Endothelial cell of umbilical vein (primary cell): Measurements from ENCODE around the gene DDX49. TPM values are rescaled to one million over a fixed set of nuclear protein-coding genes. Genes with fewer than 3 reads are reported as not detected.

Experiments
- BruUV-seq: library from RNA; stranded (reverse); fragments of 400-500 nt; replicated peaks from 2 replicates; lab custom pipeline; 2021; lab: Mats Ljungman, UMichigan
- CTCF ChIA-PET: fragments of 300-600, 350-600 bp; sonication (Branson Sonifier 250); formaldehyde crosslinking; loops from one replicate; lab custom pipeline; 2021; ENCODE audit warnings: antibody characterized with exemption, inconsistent platforms; lab: Charles Lee
- POLR2A ChIA-PET: fragments of 300-600, 350-600 bp; sonication (Branson Sonifier 250); formaldehyde crosslinking; loops from one replicate; lab custom pipeline; 2021; ENCODE audit warnings: antibody characterized with exemption, inconsistent platforms; lab: Charles Lee
- DNase-seq: peaks from one replicate; pipeline ENCODE4 v3.0.0-alpha.2; 2011; ENCODE audit warnings: low read depth, low spot score
- FAIRE-seq: peaks from 2 replicates; lab custom pipeline; 2011; peaks lifted over from hg19 to GRCh38; lab: Jason Lieb, UNC
- H2AFZ ChIP-seq: 2 replicates; pipeline ENCODE4 v1.6.0; 2012; ENCODE audit warnings: low read depth, low read length, control low read depth, inconsistent platforms
- H3K27ac ChIP-seq: 2 replicates; pipeline ENCODE4 v1.5.1; 2011; ENCODE audit warnings: low read depth, mild to moderate bottlenecking, control low read depth, low read length, moderate library complexity; ENCODE audit not compliant: insufficient read depth
- H3K27me3 ChIP-seq, 2 experiments: 2 replicates each; pipeline versions ENCODE4 v1.6.0 to v1.6.1; 2011; ENCODE audit warnings: low read length in 2 of 2, mixed read lengths in 1 of 2; ENCODE audit not compliant: control insufficient read depth in 2 of 2, insufficient read depth in 2 of 2
- H3K36me3 ChIP-seq, 2 experiments: 2 replicates in 1 of 2; 3 replicates in 1 of 2; pipeline ENCODE4 v1.5.1; 2011; ENCODE audit warnings: low read length in 2 of 2, mild to moderate bottlenecking in 1 of 2, moderate library complexity in 1 of 2; ENCODE audit not compliant: control insufficient read depth in 2 of 2, insufficient read depth in 2 of 2; ENCODE audit errors: extremely low read depth in 1 of 2
- H3K4me1 ChIP-seq: 3 replicates; pipeline ENCODE4 v1.5.1; 2011; ENCODE audit warnings: mild to moderate bottlenecking, low read length; ENCODE audit not compliant: control insufficient read depth, insufficient read depth; ENCODE audit errors: extremely low read depth
- H3K4me2 ChIP-seq: 2 replicates; pipeline ENCODE4 v1.6.1; 2011; ENCODE audit warnings: low read length, control low read depth, mixed read lengths; ENCODE audit not compliant: insufficient read depth
- H3K4me3 ChIP-seq, 3 experiments: fragments of 200-600 bp in 1 of 3; sonication (generic), shearing (Covaris generic) in 1 of 3; replicated peaks in 1 of 3; 2 replicates each; pipeline ENCODE4 v1.5.1; 2011 to 2016; ENCODE audit warnings: control low read depth in 3 of 3, low read length in 3 of 3, mild to moderate bottlenecking in 2 of 3, inconsistent platforms in 1 of 3, low read depth in 1 of 3, moderate library complexity in 1 of 3; ENCODE audit not compliant: insufficient read depth in 1 of 3
- H3K79me2 ChIP-seq: 2 replicates; pipeline ENCODE4 v1.6.0; 2012; ENCODE audit warnings: low read length, inconsistent platforms; ENCODE audit not compliant: control insufficient read depth, insufficient read depth
- H3K9ac ChIP-seq: replicated peaks from 2 replicates; pipeline ENCODE3; 2011; ENCODE audit warnings: low read length, control low read depth; ENCODE audit not compliant: insufficient read depth; ENCODE audit errors: extremely low read depth
- H3K9me1 ChIP-seq: replicated peaks from 3 replicates; pipeline ENCODE4 v1.6.0; 2011; ENCODE audit warnings: mild to moderate bottlenecking, low read length; ENCODE audit not compliant: control insufficient read depth, insufficient read depth; ENCODE audit errors: extremely low read depth
- H3K9me3 ChIP-seq: replicated peaks from 2 replicates; pipeline ENCODE4 v1.5.1; 2012; ENCODE audit warnings: low read length, inconsistent platforms; ENCODE audit not compliant: control insufficient read depth, insufficient read depth
- H4K20me1 ChIP-seq: replicated peaks from 2 replicates; pipeline ENCODE3; 2011; ENCODE audit warnings: mild to moderate bottlenecking, low read length; ENCODE audit not compliant: control insufficient read depth, insufficient read depth; ENCODE audit errors: extremely low read depth
- EZH2 ChIP-seq: IDR thresholded peaks from 2 replicates; pipeline ENCODE4 v1.6.1; 2012; ENCODE audit warnings: borderline replicate concordance, low read depth, mild to moderate bottlenecking, moderate library complexity, low read length, inconsistent platforms; ENCODE audit not compliant: severe bottlenecking
- FOS ChIP-seq: IDR thresholded peaks from 2 replicates; pipeline ENCODE4 v1.6.1; 2011; ENCODE audit warnings: mild to moderate bottlenecking, low read length, moderate library complexity, borderline replicate concordance; ENCODE audit not compliant: insufficient read depth
- GATA2 ChIP-seq: IDR thresholded peaks from 2 replicates; pipeline ENCODE4 v1.7.0; 2011; ENCODE audit warnings: low read depth, mild to moderate bottlenecking, moderate library complexity, mixed read lengths, low read length; ENCODE audit not compliant: insufficient read length, insufficient read depth
- JUN ChIP-seq: IDR thresholded peaks from 2 replicates; pipeline ENCODE4 v1.6.1; 2011; ENCODE audit warnings: borderline replicate concordance, low read depth; ENCODE audit not compliant: insufficient read length, insufficient read depth
- MAX ChIP-seq: IDR thresholded peaks from 2 replicates; pipeline ENCODE4 v1.6.1; 2011; ENCODE audit not compliant: insufficient read depth, insufficient read length
- MYC ChIP-seq: IDR thresholded peaks from one replicate; pipeline ENCODE4 v1.6.1; 2011; ENCODE audit warnings: mild to moderate bottlenecking, low read depth, low read length
- POLR2A ChIP-seq: IDR thresholded peaks from 2 replicates; pipeline ENCODE4 v1.6.1; 2012; ENCODE audit warnings: low read depth, mild to moderate bottlenecking, control low read depth, low read length
- POLR2AphosphoS5 ChIP-seq: IDR thresholded peaks from 2 replicates; pipeline ENCODE4 v1.6.1; 2012; ENCODE audit warnings: low read depth, mild to moderate bottlenecking, control low read depth, low read length, moderate library complexity; ENCODE audit not compliant: insufficient read depth
- dilution Hi-C: fragments of 300-500 bp; cut with MboI; formaldehyde crosslinking; loops from one replicate; pipeline ENCODE4 v1.15.0; 2019; ENCODE audit warnings: low sequenced_read_pairs; ENCODE audit not compliant: extremely low pct_ligation_motif_present
- intact Hi-C: fragments of 100-400 bp; cut with micrococcal nuclease; formaldehyde crosslinking; loops from one replicate; pipeline ENCODE4 v1.10.0; 2022
- polyA plus RNA-seq, 4 experiments: library from polyadenylated mRNA; depleted of rRNA in 3 of 4; stranded (reverse) in 3 of 4; unstranded in 1 of 4; fragments of >200 nt; gene quantifications; 2 replicates each; pipeline versions ENCODE4 v1.2.1 to v1.2.3, GENCODE V29; 2011 to 2012; ENCODE audit warnings: missing spikeins in 1 of 4
- total RNA-seq: library from RNA; stranded (reverse); gene quantifications from 2 replicates; pipeline ENCODE4 v1.2.3, GENCODE V29; 2021
- TF ChIP-seq, protein P1 (sequence below), 2 donors: IDR thresholded peaks; 1 replicate in 1 of 2; 2 replicates in 1 of 2; pipeline ENCODE4 v1.5.1; 2011; ENCODE audit warnings: low read length in 2 of 2, mild to moderate bottlenecking in 2 of 2, moderate library complexity in 2 of 2, control low read depth in 1 of 2, inconsistent platforms in 1 of 2, low read depth in 1 of 2; ENCODE audit not compliant: insufficient read depth in 1 of 2; ENCODE audit errors: extremely low read depth in 1 of 2

DDX49 gene
- total and polyA plus RNA-seq, 2 donors (not counting 3 experiments of a cell fraction or from before 2014, with no cell fraction given), result 51.9 to 60.1 TPM

GRCh38 chr19:18964121-18964520, 44.6 kb downstream of the DDX49 start:
- POLR2A ChIA-PET, result no interaction called here
- DNase-seq, result no peak
- Histone ChIP-seq H3K27ac (no peak overlapping the region), H3K4me1 (peaks cover 14% of the 10 kb centered on the region), H2AFZ (no peak overlapping the region), H3K9me1 (no peaks in the 10 kb centered on the region), H3K36me3 (no peaks in the 10 kb centered on the region), H3K79me2 (no peaks in the 10 kb centered on the region), H3K27me3 (no peaks in the 10 kb centered on the region), H4K20me1 (no peaks in the 10 kb centered on the region), H3K4me3 (no peak overlapping the region), H3K9ac (no peak overlapping the region), H3K4me2 (no peak overlapping the region), H3K9me3 (no peaks in the 10 kb centered on the region)
- BruUV-seq, result no TSS peak
- FAIRE-seq, result no peak
- TF ChIP-seq JUN (no peak), FOS (no peak), EZH2 (no peak)
- intact Hi-C loops, result no loop called here
- dilution Hi-C loops, result no loop called here
- CTCF ChIA-PET, result interaction anchor here (2.7 kb wide), 1 partner anchor 7 kb away, joined by 13 read pairs; no protein-coding TSS in a partner anchor

- Histone ChIP-seq H3K9ac (no peak overlapping the region), H3K4me1 (peaks cover 22% of the 10 kb centered on the region), H3K4me2 (no peak overlapping the region), H3K27ac (no peak overlapping the region), H3K4me3 (no peak overlapping the region), H2AFZ (no peak overlapping the region), H3K9me3 (no peaks in the 10 kb centered on the region), H3K36me3 (no peaks in the 10 kb centered on the region), H3K79me2 (no peaks in the 10 kb centered on the region), H3K9me1 (no peaks in the 10 kb centered on the region), H4K20me1 (no peaks in the 10 kb centered on the region), H3K27me3 (no peaks in the 10 kb centered on the region)
- DNase-seq (no peak), FAIRE-seq (no peak)
- POLR2A ChIA-PET, result interaction anchor here (0.6 kb wide), 1 partner anchor 13 kb away, joined by 3 read pairs; no protein-coding TSS in a partner anchor
- TF ChIP-seq JUN, result no peak
- TF ChIP-seq FOS, result no peak
- no peak for TF ChIP-seq MAX
- no peak for TF ChIP-seq GATA2
- TF ChIP-seq POLR2AphosphoS5, result no peak
- no peak for TF ChIP-seq EZH2
- no peak for TF ChIP-seq MYC
- TF ChIP-seq POLR2A, result no peak
- TF ChIP-seq, protein P1, sequence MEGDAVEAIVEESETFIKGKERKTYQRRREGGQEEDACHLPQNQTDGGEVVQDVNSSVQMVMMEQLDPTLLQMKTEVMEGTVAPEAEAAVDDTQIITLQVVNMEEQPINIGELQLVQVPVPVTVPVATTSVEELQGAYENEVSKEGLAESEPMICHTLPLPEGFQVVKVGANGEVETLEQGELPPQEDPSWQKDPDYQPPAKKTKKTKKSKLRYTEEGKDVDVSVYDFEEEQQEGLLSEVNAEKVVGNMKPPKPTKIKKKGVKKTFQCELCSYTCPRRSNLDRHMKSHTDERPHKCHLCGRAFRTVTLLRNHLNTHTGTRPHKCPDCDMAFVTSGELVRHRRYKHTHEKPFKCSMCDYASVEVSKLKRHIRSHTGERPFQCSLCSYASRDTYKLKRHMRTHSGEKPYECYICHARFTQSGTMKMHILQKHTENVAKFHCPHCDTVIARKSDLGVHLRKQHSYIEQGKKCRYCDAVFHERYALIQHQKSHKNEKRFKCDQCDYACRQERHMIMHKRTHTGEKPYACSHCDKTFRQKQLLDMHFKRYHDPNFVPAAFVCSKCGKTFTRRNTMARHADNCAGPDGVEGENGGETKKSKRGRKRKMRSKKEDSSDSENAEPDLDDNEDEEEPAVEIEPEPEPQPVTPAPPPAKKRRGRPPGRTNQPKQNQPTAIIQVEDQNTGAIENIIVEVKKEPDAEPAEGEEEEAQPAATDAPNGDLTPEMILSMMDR (IDR thresholded peaks at IDR 0.05; ENCODE audit: extremely low read depth in 1 of 2, insufficient read depth in 1 of 2, low read depth in 1 of 2, low read length in 2 of 2), result no peak
- CTCF ChIA-PET, result interaction anchor here (2.7 to 3.1 kb wide), 2 partner anchors 9 to 21 kb away, joined by 13 to 14 read pairs; no protein-coding TSS in a partner anchor
- dilution Hi-C loops, result no loop called here
- intact Hi-C loops, result no loop called here
- no TSS peak for BruUV-seq
Measured at GRCh38 chr19:18966307-18966706, 46.8 kb downstream of the DDX49 start.
